ENCODE data around the gene RNF182.

DNA sequence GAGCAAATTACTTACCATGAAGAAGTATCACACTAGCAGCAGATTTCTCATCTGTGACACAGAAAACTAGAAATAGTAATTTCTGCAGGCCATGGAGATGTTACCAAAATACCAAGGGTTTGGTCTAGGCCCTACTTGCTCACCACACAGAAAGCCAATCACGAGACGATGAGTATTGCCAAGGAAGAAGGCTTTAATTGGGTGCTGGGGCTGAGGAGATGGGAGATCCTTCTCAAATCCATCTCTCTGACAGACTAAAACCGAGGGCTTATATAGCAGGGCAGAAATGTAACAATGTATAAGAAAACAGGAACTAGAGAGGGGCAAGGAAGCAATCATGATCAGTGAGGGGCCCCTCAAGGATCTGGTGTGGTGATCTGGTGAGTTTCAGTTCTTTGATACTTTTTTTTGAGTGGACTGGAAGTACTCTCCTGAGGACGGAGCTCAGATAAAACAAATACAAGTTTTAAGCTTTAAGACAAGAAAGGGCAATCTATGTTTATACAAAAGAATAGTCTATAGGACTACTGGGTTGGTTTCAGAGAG, 40.9 kb downstream of the RNF182 start:
- TF ChIP-seq CTCF (IDR thresholded peaks at IDR 0.05; ENCODE audit: insufficient read depth, low read length) (no peak), SPI1 (IDR thresholded peaks at IDR 0.05; ENCODE audit: borderline replicate concordance, low read depth) (no peak), POLR2AphosphoS5 (IDR thresholded peaks at IDR 0.05; ENCODE audit: low read depth) (no peak)
